ENCODE results near the gene HSDL2.

DNA sequence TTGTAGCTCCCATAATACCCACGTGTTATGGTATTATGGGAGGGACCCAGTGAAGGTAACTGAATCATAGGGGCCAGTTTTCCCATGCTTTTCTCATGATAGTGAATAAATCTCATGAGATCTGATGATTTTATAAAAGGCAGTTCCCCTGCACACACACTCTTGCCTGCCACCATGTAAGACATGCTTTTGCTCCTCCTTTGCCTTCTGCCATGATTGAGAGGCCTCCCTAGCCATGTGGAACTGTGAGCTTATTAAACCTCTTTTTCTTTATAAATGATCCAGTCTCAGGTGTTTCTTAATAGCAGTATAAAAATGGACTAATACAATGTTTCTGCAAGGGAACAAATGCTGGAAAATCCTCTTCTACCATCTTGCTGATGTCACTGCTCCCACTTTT lies 10.1 kb upstream of the HSDL2 start:
- TF ChIP-seq RARB (CRISPR knock-in tag; IDR thresholded peaks at IDR 0.05) (no peak), ESRRG (CRISPR knock-in tag; IDR thresholded peaks at IDR 0.05) (no peak), ARNTL (CRISPR knock-in tag; IDR thresholded peaks at IDR 0.05; ENCODE audit: borderline replicate concordance, low read depth) (no peak), ZNF70 (CRISPR knock-in tag; IDR thresholded peaks at IDR 0.05) (no peak), ZFP30 (CRISPR knock-in tag; IDR thresholded peaks at IDR 0.05) (no peak), TOX (CRISPR knock-in tag; IDR thresholded peaks at IDR 0.05; ENCODE audit: borderline replicate concordance) (no peak), CSDC2 (CRISPR knock-in tag; IDR thresholded peaks at IDR 0.05) (no peak), TCF4 (CRISPR knock-in tag; IDR thresholded peaks at IDR 0.05; ENCODE audit: borderline replicate concordance) (no peak)
- TF ChIP-seq, protein P1, sequence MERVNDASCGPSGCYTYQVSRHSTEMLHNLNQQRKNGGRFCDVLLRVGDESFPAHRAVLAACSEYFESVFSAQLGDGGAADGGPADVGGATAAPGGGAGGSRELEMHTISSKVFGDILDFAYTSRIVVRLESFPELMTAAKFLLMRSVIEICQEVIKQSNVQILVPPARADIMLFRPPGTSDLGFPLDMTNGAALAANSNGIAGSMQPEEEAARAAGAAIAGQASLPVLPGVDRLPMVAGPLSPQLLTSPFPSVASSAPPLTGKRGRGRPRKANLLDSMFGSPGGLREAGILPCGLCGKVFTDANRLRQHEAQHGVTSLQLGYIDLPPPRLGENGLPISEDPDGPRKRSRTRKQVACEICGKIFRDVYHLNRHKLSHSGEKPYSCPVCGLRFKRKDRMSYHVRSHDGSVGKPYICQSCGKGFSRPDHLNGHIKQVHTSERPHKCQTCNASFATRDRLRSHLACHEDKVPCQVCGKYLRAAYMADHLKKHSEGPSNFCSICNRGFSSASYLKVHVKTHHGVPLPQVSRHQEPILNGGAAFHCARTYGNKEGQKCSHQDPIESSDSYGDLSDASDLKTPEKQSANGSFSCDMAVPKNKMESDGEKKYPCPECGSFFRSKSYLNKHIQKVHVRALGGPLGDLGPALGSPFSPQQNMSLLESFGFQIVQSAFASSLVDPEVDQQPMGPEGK (CRISPR knock-in tag; IDR thresholded peaks at IDR 0.05; ENCODE audit: borderline replicate concordance), result no peak

Measured in SK-N-SH treated with all-trans-retinoic acid at 6 μM for 48 hours (cell line).